Testis (tissue), 3 donors: ENCODE data around the gene EIF4A3. TPM values are rescaled to one million over a fixed set of nuclear protein-coding genes. Genes with fewer than 3 reads are reported as not detected.

Source experiments
- DNase-seq: peaks from one replicate; pipeline ENCODE4 v3.0.0-alpha.2; 2019
- H3K27ac ChIP-seq, 2 donors: fragments of 200-600 bp; sonication (generic); one replicate each; pipeline ENCODE4 v1.5.1; 2019
- H3K27me3 ChIP-seq: fragments of 200-600 bp; sonication (generic); one replicate; pipeline ENCODE4 v1.5.1; 2019
- H3K36me3 ChIP-seq: fragments of 200-600 bp; sonication (generic); one replicate; pipeline ENCODE4 v1.5.1; 2017; ENCODE audit warnings: low read depth; ENCODE audit errors: missing control alignments
- H3K4me1 ChIP-seq: fragments of 200-600 bp; sonication (generic); one replicate; pipeline ENCODE4 v1.5.1; 2019
- H3K4me3 ChIP-seq, 2 donors: fragments of 200-600 bp; sonication (generic); one replicate each; pipeline ENCODE4 v1.5.1; 2017 to 2019
- H3K9me3 ChIP-seq: fragments of 200-600 bp; sonication (generic); one replicate; pipeline ENCODE4 v1.5.1; 2017
- CTCF ChIP-seq, 3 experiments: fragments of 450-650 bp in 2 of 3; fragments of 200-600 bp in 1 of 3; sonication (generic) in 1 of 3; IDR thresholded peaks; one replicate each; pipeline ENCODE4 v1.5.1; 2016 to 2019; ENCODE audit warnings: antibody characterized with exemption in 3 of 3, mild to moderate bottlenecking in 2 of 3, moderate library complexity in 1 of 3
- POLR2A ChIP-seq: fragments of 450-650 bp; IDR thresholded peaks from one replicate; pipeline ENCODE4 v1.6.1; 2017; ENCODE audit warnings: antibody characterized with exemption, mild to moderate bottlenecking, moderate library complexity
- WGBS, 2 donors: methylation state at CpG; one replicate each; pipeline ENCODE4 v1.1.5; 2018; 5-methylcytosine and 5-hydroxymethylcytosine counted together
- intact Hi-C: fragments of 100-400 bp; cut with DNase I; formaldehyde crosslinking; loops from one replicate; pipeline ENCODE4 v1.15.1; 2023; ENCODE audit warnings: low total_unique reads
- polyA plus RNA-seq: library from polyadenylated mRNA; stranded (reverse); fragments of 350-450 nt; fragmentation: Illumina TruSeq; extraction: RNeasy Lipid Tissue Mini Kit (QIAGEN cat#74804); gene quantifications from one replicate; pipeline ENCODE4 v1.2.3, GENCODE V29; 2014; ENCODE audit warnings: low read depth, low replicate concordance; ENCODE audit not compliant: insufficient read depth
- total RNA-seq, 2 donors: library from RNA; depleted of rRNA; stranded (reverse); fragments of >200 nt; gene quantifications; one replicate each; pipeline ENCODE4 v1.2.3, GENCODE V29; 2016

The EIF4A3 gene
- total and polyA plus RNA-seq, 3 donors from 2014 or later = 67.1 to 99.3 (median 85.6) TPM

- no peaks in the 10 kb centered on the region for H3K27me3 ChIP-seq
- no peak for TF ChIP-seq CTCF (IDR thresholded peaks at IDR 0.05)
- no peak for TF ChIP-seq POLR2A
- no peaks in the 10 kb centered on the region for H3K9me3 ChIP-seq
- H3K4me1 ChIP-seq = peaks cover 6% of the 10 kb centered on the region
- no peak overlapping the region for H3K4me3 ChIP-seq
- 89 to 95% methylated on average over 11 to 12 of the region's 13 CpGs for WGBS, 2 donors
- intact Hi-C loops = no loop called here
- no peak overlapping the region for H3K27ac ChIP-seq
- no peaks in the 10 kb centered on the region for H3K36me3 ChIP-seq
- DNase-seq = no peak
Measured at GRCh38 chr17:80109066-80109660, 37.8 kb downstream of the EIF4A3 start.

- Histone ChIP-seq H3K36me3 (no peaks in the 10 kb centered on the region), H3K27me3 (no peaks in the 10 kb centered on the region), H3K27ac (no peak overlapping the region), H3K9me3 (no peaks in the 10 kb centered on the region), H3K4me1 (peaks cover 8% of the 10 kb centered on the region), H3K4me3 (no peak overlapping the region)
- TF ChIP-seq CTCF (IDR thresholded peaks at IDR 0.05) = no peak
- intact Hi-C loops = no loop called here
- 93 to 98% methylated on average over 21 to 40 of the region's 40 CpGs for WGBS, 2 donors
- DNase-seq = no peak
Measured at GRCh38 chr17:80108036-80108971, 38.6 kb downstream of the EIF4A3 start.

- no peak for TF ChIP-seq CTCF (IDR thresholded peaks at IDR 0.05)
- TF ChIP-seq POLR2A = no peak
- WGBS, 2 donors = 80 to 91% methylated on average over 2 to 46 of the region's 46 CpGs
- intact Hi-C loops = no loop called here
- Histone ChIP-seq H3K4me1 (peaks cover 8% of the 10 kb centered on the region), H3K27me3 (no peaks in the 10 kb centered on the region), H3K9me3 (no peaks in the 10 kb centered on the region), H3K36me3 (no peaks in the 10 kb centered on the region), H3K27ac (no peak overlapping the region), H3K4me3 (no peak overlapping the region)
- no peak for DNase-seq
Measured at GRCh38 chr17:80107231-80108021, 39.5 kb downstream of the EIF4A3 start.

GRCh38 chr17:80106751-80107150 is 40.2 kb downstream of the EIF4A3 start:
- H3K27ac ChIP-seq = no peak overlapping the region
- H3K36me3 ChIP-seq = no peaks in the 10 kb centered on the region
- TF ChIP-seq CTCF (IDR thresholded peaks at IDR 0.05) (no peak), POLR2A (no peak)
- H3K4me1 ChIP-seq = peaks cover 14% of the 10 kb centered on the region
- H3K9me3 ChIP-seq = no peaks in the 10 kb centered on the region
- intact Hi-C loops = no loop called here
- 86 to 88% methylated on average over 12 of the region's 12 CpGs for WGBS, 2 donors
- H3K4me3 ChIP-seq = no peak overlapping the region
- H3K27me3 ChIP-seq = no peaks in the 10 kb centered on the region
- no peak for DNase-seq
